ENCODE data around the gene RPL38. TPM values are rescaled to one million over a fixed set of nuclear protein-coding genes. Genes with fewer than 3 reads are reported as not detected.

Gene RPL38
- total RNA-seq, 1 donor from 2014 or later, result 1,028 TPM

DNA sequence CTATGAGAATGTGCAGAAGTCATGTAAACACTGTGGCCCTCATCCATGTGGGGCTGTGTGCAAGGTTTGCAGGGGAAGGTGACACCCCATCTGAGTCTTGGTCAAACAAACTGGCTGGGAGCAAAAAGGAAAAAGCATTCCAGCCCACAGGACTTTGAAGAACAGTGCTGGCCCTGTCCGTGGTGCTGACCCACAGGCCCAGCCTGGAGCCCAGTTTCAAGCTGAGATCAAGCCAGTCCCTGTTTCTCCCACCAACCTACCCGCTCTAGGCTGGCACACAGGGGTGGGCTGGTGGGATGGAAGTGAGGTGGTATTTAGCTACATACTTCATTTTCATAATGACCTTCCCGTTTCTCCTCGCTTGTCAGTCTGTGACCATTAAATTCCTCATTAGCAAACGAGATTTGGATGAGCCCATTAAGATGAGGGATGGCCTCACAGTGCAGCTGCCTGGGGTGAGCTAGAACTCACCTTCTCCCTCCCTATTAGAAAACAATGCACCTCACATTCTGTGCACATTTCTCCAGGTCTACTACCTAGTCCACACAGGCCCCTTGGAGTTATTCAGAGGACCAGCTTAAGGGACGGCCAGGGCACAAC lies 12.6 kb upstream of the RPL38 start:
- H3K36me3 Mint-ChIP-seq, result no peaks in the 10 kb centered on the region
- H3K4me3 Mint-ChIP-seq, result no peak overlapping the region
- H3K9me3 Mint-ChIP-seq, result no peaks in the 10 kb centered on the region
- DNase-seq (ENCODE audit: extremely low spot score, unreplicated experiment), result no peak
- TF ChIP-seq CTCF (conservative IDR thresholded peaks at IDR 0.05), result no peak
- no peak overlapping the region for H3K27ac Mint-ChIP-seq
- H3K4me1 Mint-ChIP-seq (ENCODE audit: unreplicated experiment), result peaks cover 28% of the 10 kb centered on the region
- H3K27me3 Mint-ChIP-seq, result peaks cover 22% of the 10 kb centered on the region

GRCh38 chr17:74192950-74193781 lies 10.3 kb upstream of the RPL38 start:
- Mint-ChIP-seq H3K27ac (no peak overlapping the region), H3K4me1 (ENCODE audit: unreplicated experiment) (peaks cover 24% of the 10 kb centered on the region), H3K4me3 (no peak overlapping the region), H3K27me3 (peaks cover 36% of the 10 kb centered on the region), H3K36me3 (no peaks in the 10 kb centered on the region), H3K9me3 (no peaks in the 10 kb centered on the region)
- TF ChIP-seq CTCF (conservative IDR thresholded peaks at IDR 0.05), result no peak
- no peak for DNase-seq (ENCODE audit: extremely low spot score, unreplicated experiment)

- no peak overlapping the region for H3K27ac Mint-ChIP-seq
- peaks cover 37% of the 10 kb centered on the region for H3K27me3 Mint-ChIP-seq
- H3K4me1 Mint-ChIP-seq (ENCODE audit: unreplicated experiment), result peaks cover 26% of the 10 kb centered on the region
- no peak for TF ChIP-seq CTCF (conservative IDR thresholded peaks at IDR 0.05)
- DNase-seq (ENCODE audit: extremely low spot score, unreplicated experiment), result no peak
- no peaks in the 10 kb centered on the region for H3K9me3 Mint-ChIP-seq
- H3K4me3 Mint-ChIP-seq, result no peak overlapping the region
- H3K36me3 Mint-ChIP-seq, result no peaks in the 10 kb centered on the region
Measured at GRCh38 chr17:74194682-74195081, 8.8 kb upstream of the RPL38 start.

DNA sequence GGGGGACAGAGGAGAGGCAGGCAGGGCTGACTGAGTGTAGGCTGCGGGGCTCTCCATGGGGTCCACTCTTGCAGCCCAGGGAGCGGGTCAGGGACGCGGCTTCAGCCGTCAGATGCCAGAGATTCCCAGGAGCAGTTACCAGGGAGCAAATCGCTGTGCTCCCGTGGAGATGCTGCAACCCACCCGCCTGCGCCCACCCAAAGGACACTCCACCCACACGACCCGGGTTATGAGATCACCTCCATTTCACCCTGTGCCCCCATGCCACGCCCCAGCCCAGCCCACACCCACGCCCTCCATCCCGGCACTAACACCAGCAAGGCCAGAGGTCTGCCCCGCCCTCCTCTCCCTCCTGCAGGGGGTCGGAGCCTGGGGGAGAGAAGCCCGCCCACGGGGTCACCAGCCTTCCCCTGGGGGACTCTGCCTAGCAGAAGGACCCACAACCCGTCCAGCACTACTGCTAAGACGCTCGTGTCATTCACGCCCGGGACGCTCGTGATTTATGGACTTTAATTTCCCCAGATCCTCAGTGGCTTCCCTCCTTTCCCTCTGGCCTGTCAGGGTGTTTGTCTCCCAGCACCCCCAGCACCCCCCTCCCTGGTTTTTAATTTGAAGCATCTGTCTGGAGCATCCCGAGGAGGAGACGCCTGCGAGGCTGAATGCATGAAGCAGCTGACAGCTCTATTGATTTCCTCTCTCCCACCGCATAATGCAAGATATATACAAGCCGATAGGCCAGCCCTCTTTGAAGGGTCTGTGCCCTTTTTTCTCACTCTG lies 6.7 kb upstream of the RPL38 start:
- no peak for TF ChIP-seq CTCF (conservative IDR thresholded peaks at IDR 0.05)
- peaks cover 19% of the 10 kb centered on the region for H3K4me1 Mint-ChIP-seq (ENCODE audit: unreplicated experiment)
- H3K27ac Mint-ChIP-seq, result no peak overlapping the region
- H3K27me3 Mint-ChIP-seq, result peaks cover 45% of the 10 kb centered on the region
- peak overlapping the region; percentile 19 for H3K4me3 Mint-ChIP-seq
- H3K9me3 Mint-ChIP-seq, result no peaks in the 10 kb centered on the region
- DNase-seq (ENCODE audit: extremely low spot score, unreplicated experiment), result no peak
- H3K36me3 Mint-ChIP-seq, result no peaks in the 10 kb centered on the region

DNA sequence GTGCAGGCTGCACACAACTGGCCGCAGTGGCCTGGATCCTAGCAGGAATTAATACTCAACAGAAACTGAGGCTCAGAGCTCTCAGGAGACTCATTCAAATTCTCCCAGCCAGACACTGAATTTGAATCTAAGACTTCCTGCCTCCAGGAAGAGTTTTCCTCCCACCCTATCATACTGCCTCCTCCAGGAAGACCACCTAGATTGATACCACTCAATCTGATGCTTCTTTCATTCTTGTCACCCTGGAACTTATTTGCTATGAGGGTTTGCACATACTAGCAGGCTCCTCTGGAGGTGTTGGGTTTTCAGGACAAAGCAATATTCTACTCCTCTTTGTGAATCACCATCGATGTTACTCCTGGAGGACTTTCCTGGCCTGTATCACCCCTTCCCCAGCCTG lies 5.7 kb upstream of the RPL38 start:
- no peak for DNase-seq (ENCODE audit: extremely low spot score, unreplicated experiment)
- Mint-ChIP-seq H3K9me3 (no peaks in the 10 kb centered on the region), H3K36me3 (no peaks in the 10 kb centered on the region), H3K4me3 (no peak overlapping the region), H3K27me3 (peaks cover 43% of the 10 kb centered on the region), H3K4me1 (ENCODE audit: unreplicated experiment) (peaks cover 19% of the 10 kb centered on the region), H3K27ac (peak overlapping the region; percentile 63)
- TF ChIP-seq CTCF (conservative IDR thresholded peaks at IDR 0.05), result no peak
